ENCODE measurements around the gene XCR1.

Gene XCR1

GRCh38 chr3:46017720-46018119, 9.6 kb downstream of the XCR1 start:
- no peak overlapping the region for H3K4me2 ChIP-seq
- no peak overlapping the region for H2AFZ ChIP-seq (ENCODE audit: low read depth)
- H3K36me3 ChIP-seq (ENCODE audit: insufficient read depth) = no peaks in the 10 kb centered on the region
- no peak overlapping the region for H3K4me3 ChIP-seq (IDR thresholded peaks at IDR 0.05; ENCODE audit: insufficient read depth, low read depth, low read length)
- H3K79me2 ChIP-seq (ENCODE audit: insufficient read depth, low read depth) = no peaks in the 10 kb centered on the region
- H3K9ac ChIP-seq = no peak overlapping the region
- H3K4me1 ChIP-seq (ENCODE audit: low read depth, poor library complexity, severe bottlenecking) = no peaks in the 10 kb centered on the region
- TF ChIP-seq CTCF (conservative IDR thresholded peaks at IDR 0.05; ENCODE audit: low read depth, low read length) = no peak
- no peaks in the 10 kb centered on the region for H3K27me3 ChIP-seq (ENCODE audit: insufficient read depth, low read depth)
- no peaks in the 10 kb centered on the region for H4K20me1 ChIP-seq (ENCODE audit: insufficient read depth)
- H3K27ac ChIP-seq = no peak overlapping the region

- H2AFZ ChIP-seq (ENCODE audit: low read depth) = no peak overlapping the region
- peaks cover 12% of the 10 kb centered on the region for H3K4me1 ChIP-seq (ENCODE audit: low read depth, poor library complexity, severe bottlenecking)
- no peak overlapping the region for H3K4me3 ChIP-seq (IDR thresholded peaks at IDR 0.05; ENCODE audit: insufficient read depth, low read depth, low read length)
- no peak for TF ChIP-seq CTCF (conservative IDR thresholded peaks at IDR 0.05; ENCODE audit: low read depth, low read length)
- no peak overlapping the region for H3K4me2 ChIP-seq
- H4K20me1 ChIP-seq (ENCODE audit: insufficient read depth) = no peaks in the 10 kb centered on the region
- no peak overlapping the region for H3K9ac ChIP-seq
- H3K27ac ChIP-seq = no peak overlapping the region
- H3K79me2 ChIP-seq (ENCODE audit: insufficient read depth, low read depth) = no peaks in the 10 kb centered on the region
- no peaks in the 10 kb centered on the region for H3K36me3 ChIP-seq (ENCODE audit: insufficient read depth)
- H3K27me3 ChIP-seq (ENCODE audit: insufficient read depth, low read depth) = no peaks in the 10 kb centered on the region
These were observed 13.8 kb downstream of the XCR1 start for GRCh38 chr3:46013316-46014094.

GRCh38 chr3:46012246-46012645, 15.0 kb downstream of the XCR1 start:
- Histone ChIP-seq H3K36me3 (ENCODE audit: insufficient read depth) (no peaks in the 10 kb centered on the region), H4K20me1 (ENCODE audit: insufficient read depth) (no peaks in the 10 kb centered on the region), H3K9ac (no peak overlapping the region), H3K27me3 (ENCODE audit: insufficient read depth, low read depth) (no peaks in the 10 kb centered on the region), H3K4me2 (no peak overlapping the region), H3K79me2 (ENCODE audit: insufficient read depth, low read depth) (no peaks in the 10 kb centered on the region), H3K4me3 (IDR thresholded peaks at IDR 0.05; ENCODE audit: insufficient read depth, low read depth, low read length) (no peak overlapping the region), H3K4me1 (ENCODE audit: low read depth, poor library complexity, severe bottlenecking) (peaks cover 12% of the 10 kb centered on the region), H3K27ac (no peak overlapping the region), H2AFZ (ENCODE audit: low read depth) (no peak overlapping the region)
- TF ChIP-seq CTCF (conservative IDR thresholded peaks at IDR 0.05; ENCODE audit: low read depth, low read length) = no peak

GRCh38 chr3:46010519-46011113, 16.7 kb downstream of the XCR1 start:
- Histone ChIP-seq H3K79me2 (ENCODE audit: insufficient read depth, low read depth) (no peaks in the 10 kb centered on the region), H3K27me3 (ENCODE audit: insufficient read depth, low read depth) (no peaks in the 10 kb centered on the region), H2AFZ (ENCODE audit: low read depth) (no peak overlapping the region), H3K4me1 (ENCODE audit: low read depth, poor library complexity, severe bottlenecking) (peaks cover 12% of the 10 kb centered on the region), H4K20me1 (ENCODE audit: insufficient read depth) (no peaks in the 10 kb centered on the region), H3K27ac (no peak overlapping the region), H3K9ac (no peak overlapping the region), H3K4me2 (no peak overlapping the region), H3K36me3 (ENCODE audit: insufficient read depth) (no peaks in the 10 kb centered on the region), H3K4me3 (IDR thresholded peaks at IDR 0.05; ENCODE audit: insufficient read depth, low read depth, low read length) (no peak overlapping the region)
- TF ChIP-seq CTCF (conservative IDR thresholded peaks at IDR 0.05; ENCODE audit: low read depth, low read length) = no peak
